Prostate gland (tissue), 2 donors: ENCODE measurements around the gene RXRA. TPM values are rescaled to one million over a fixed set of nuclear protein-coding genes. Genes with fewer than 3 reads are reported as not detected.

Source experiments
- DNase-seq: peaks from one replicate; pipeline ENCODE4 v3.0.0-alpha.2; 2019; ENCODE audit warnings: low spot score
- H3K27ac ChIP-seq, 2 donors: fragments of 200-600 bp; sonication (generic); 2 replicates each; pipeline ENCODE4 v1.5.1; 2017 to 2019
- H3K27me3 ChIP-seq: fragments of 200-600 bp; sonication (generic); replicated peaks from 2 replicates; pipeline ENCODE4 v1.5.1; 2019; ENCODE audit not compliant: insufficient read depth
- H3K36me3 ChIP-seq, 2 donors: fragments of 200-600 bp; sonication (generic); 1 replicate in 1 of 2; 2 replicates in 1 of 2; pipeline versions ENCODE4 v1.5.1 to v1.8.1; 2017 to 2019
- H3K4me1 ChIP-seq: fragments of 200-600 bp; sonication (generic); replicated peaks from 2 replicates; pipeline ENCODE4 v1.5.1; 2019
- H3K4me3 ChIP-seq, 2 donors: fragments of 200-600 bp; sonication (generic); 2 replicates each; pipeline ENCODE4 v1.5.1; 2017 to 2019
- H3K9me3 ChIP-seq: fragments of 200-600 bp; sonication (generic); 2 replicates; pipeline ENCODE4 v1.5.1; 2017
- POLR2A ChIP-seq: fragments of 450-650 bp; IDR thresholded peaks from one replicate; pipeline ENCODE4 v1.6.1; 2016; ENCODE audit warnings: antibody characterized with exemption, mild to moderate bottlenecking
- POLR2AphosphoS5 ChIP-seq: sonication (generic); formaldehyde crosslinking; IDR thresholded peaks from one replicate; pipeline ENCODE4 v1.6.1; 2017; ENCODE audit warnings: antibody characterized with exemption
- WGBS: methylation state at CpG from one replicate; pipeline ENCODE4 v1.1.5; 2018; 5-methylcytosine and 5-hydroxymethylcytosine counted together
- intact Hi-C: fragments of 100-400 bp; cut with DNase I; formaldehyde crosslinking; loops from one replicate; pipeline ENCODE4 v1.14.2; 2022
- total RNA-seq, 2 donors: library from RNA; depleted of rRNA; stranded (reverse); fragments of >200 nt; gene quantifications; one replicate each; pipeline ENCODE4 v1.1.0, GENCODE V29; 2016
- TF ChIP-seq, protein P1 (sequence below), 4 experiments: fragments of 200-600 bp in 2 of 4; fragments of 450-650 bp in 2 of 4; sonication (generic) in 2 of 4; IDR thresholded peaks; 1 replicate in 3 of 4; 2 replicates in 1 of 4; pipeline ENCODE4 v1.5.1; 2016 to 2019; ENCODE audit warnings: antibody characterized with exemption in 4 of 4, mild to moderate bottlenecking in 2 of 4, moderate library complexity in 2 of 4

Gene RXRA
- total RNA-seq, 2 donors from 2014 or later, result 69.5 to 84.1 TPM

DNA sequence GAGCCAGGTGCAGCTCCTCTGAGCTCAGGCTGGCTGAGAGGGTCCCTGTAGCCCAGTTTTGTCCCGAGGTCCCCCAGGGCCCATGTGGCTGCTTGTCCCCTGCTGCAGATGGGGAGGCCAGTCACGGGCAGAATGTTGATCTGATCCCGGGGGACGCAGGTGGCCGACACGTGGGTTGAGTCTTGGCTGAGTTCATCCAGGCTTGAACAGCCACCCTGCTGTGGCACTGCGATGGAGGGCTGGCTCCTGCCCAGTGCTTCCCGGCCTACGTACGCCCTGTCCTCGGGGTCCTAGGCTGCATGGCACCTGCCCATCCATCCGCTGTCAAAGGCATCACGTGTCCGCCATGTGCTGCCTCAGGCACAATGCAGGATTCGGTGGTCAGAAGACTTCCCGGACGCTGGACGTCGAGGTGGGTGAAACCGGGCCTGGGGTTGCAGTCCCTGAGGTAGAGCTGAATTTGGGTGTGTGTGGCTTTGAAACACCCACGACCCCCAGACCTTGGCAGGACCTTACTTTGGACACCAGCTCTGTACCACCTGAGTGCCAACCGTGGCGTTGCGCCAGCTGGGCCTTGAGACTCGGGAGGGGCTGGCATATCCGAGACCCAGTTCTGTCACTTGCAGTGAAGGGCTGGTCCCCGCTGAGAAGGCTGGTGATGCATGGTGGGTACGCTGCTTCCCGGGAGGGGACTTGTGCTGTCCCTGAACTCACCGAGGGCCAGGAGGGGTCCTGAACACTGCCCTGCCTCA is 22.3 kb downstream of the RXRA start:
- no peak for DNase-seq
- TF ChIP-seq POLR2AphosphoS5 (no peak), POLR2A (no peak)
- TF ChIP-seq, protein P1, sequence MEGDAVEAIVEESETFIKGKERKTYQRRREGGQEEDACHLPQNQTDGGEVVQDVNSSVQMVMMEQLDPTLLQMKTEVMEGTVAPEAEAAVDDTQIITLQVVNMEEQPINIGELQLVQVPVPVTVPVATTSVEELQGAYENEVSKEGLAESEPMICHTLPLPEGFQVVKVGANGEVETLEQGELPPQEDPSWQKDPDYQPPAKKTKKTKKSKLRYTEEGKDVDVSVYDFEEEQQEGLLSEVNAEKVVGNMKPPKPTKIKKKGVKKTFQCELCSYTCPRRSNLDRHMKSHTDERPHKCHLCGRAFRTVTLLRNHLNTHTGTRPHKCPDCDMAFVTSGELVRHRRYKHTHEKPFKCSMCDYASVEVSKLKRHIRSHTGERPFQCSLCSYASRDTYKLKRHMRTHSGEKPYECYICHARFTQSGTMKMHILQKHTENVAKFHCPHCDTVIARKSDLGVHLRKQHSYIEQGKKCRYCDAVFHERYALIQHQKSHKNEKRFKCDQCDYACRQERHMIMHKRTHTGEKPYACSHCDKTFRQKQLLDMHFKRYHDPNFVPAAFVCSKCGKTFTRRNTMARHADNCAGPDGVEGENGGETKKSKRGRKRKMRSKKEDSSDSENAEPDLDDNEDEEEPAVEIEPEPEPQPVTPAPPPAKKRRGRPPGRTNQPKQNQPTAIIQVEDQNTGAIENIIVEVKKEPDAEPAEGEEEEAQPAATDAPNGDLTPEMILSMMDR (IDR thresholded peaks at IDR 0.05), result no peak
- peaks cover 12% of the 10 kb centered on the region for H3K4me1 ChIP-seq
- intact Hi-C loops, result no loop called here
- no peaks in the 10 kb centered on the region for H3K27me3 ChIP-seq
- 81% methylated on average over 19 of the region's 30 CpGs for WGBS
- no peaks in the 10 kb centered on the region for H3K36me3 ChIP-seq
- no peaks in the 10 kb centered on the region for H3K9me3 ChIP-seq
- no peak overlapping the region for H3K4me3 ChIP-seq
- no peak overlapping the region for H3K27ac ChIP-seq

DNA sequence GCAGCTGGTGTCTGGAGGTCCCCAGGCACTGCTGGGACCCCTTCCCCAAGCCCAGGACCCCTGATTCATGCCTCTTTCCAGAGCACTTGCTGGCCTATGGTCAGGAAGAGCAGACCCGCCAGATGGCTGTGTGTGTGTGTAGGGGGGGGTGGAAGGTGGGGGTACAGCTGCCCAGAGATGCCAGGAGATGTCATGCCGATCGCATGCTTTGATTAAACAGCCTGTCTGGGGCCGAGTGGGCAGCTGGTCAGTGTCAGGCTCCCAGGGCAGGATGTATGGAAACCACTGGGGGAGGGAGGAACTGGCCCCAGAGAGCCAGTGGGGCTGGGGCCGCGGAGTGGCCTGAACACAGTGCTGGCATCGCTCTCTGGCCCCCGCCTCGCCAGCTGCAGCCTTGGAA is 23.7 kb downstream of the RXRA start:
- no peak for DNase-seq
- intact Hi-C loops, result no loop called here
- no peaks in the 10 kb centered on the region for H3K27me3 ChIP-seq
- H3K9me3 ChIP-seq, result no peaks in the 10 kb centered on the region
- TF ChIP-seq POLR2A (no peak), POLR2AphosphoS5 (no peak)
- TF ChIP-seq, protein P1 (IDR thresholded peaks at IDR 0.05), result no peak
- H3K27ac ChIP-seq, result no peak overlapping the region
- 88% methylated on average over 9 of the region's 9 CpGs for WGBS
- H3K36me3 ChIP-seq, result no peaks in the 10 kb centered on the region
- H3K4me3 ChIP-seq, result no peak overlapping the region
- H3K4me1 ChIP-seq, result peaks cover 23% of the 10 kb centered on the region

DNA sequence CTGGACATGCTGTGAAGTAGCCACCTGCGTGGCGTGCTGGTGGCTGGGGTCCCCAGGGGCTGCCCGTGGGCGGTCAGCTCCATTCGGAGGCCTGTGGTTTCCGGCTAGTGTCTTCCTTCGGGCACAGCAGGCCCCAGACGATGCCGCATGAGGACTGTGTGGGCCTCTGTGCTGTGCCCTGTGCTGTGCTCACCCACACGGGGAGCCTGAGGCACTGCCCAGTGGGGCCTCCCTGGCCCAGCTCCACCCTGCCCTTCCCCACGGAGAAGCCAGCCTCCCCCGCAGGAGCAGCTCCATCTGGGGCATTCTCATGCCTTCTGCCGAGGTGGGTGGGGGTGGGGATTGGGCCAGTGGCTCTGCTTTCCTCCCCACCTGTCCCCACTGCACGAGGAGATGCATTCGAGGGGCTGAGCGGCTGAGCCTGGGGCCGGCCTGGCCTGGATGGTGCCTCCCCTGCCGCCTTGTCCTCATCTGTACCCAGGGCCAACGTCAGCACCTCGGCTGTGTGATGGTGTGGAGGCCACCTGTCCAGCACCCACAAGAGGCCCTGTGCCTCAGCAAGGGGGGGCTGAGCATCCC is 24.2 kb downstream of the RXRA start:
- 75% methylated on average over 14 of the region's 20 CpGs for WGBS
- no peak for TF ChIP-seq POLR2AphosphoS5
- TF ChIP-seq POLR2A, result no peak
- TF ChIP-seq, protein P1 (IDR thresholded peaks at IDR 0.05), result no peak
- peaks cover 28% of the 10 kb centered on the region for H3K4me1 ChIP-seq

DNA sequence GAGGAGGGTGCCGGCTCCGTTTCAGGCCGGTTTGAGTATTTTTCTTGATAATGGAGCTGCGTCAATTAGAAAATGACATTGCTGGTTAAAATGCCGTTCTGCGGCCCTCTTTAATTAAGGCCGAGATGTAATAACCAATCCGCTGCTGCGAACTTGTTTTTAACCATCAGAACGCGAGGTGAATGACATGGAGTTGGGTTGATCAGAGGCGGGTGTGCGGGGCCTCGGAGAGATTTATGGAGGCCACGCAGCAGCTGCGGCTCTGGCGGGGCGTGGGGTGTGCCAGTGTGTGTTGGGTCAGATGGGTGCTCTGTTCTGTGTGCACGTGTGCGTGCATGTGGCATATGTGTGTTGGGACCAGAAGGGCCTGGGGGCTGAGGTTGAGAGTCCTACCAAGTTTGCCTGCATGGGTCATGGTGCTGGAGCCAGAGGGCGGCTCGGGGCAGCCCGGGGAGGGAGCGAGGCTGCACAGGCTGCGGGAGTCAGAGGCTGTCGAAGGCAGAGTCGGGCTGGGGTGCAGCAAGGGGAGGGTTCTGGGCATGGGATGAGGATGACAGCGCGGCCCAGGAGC is 25.4 kb downstream of the RXRA start:
- intact Hi-C loops, result no loop called here
- peaks cover 40% of the 10 kb centered on the region for H3K4me1 ChIP-seq
- no peak overlapping the region for H3K27ac ChIP-seq
- no peaks in the 10 kb centered on the region for H3K9me3 ChIP-seq
- H3K36me3 ChIP-seq, result no peaks in the 10 kb centered on the region
- no peak for TF ChIP-seq POLR2A
- TF ChIP-seq, protein P1 (IDR thresholded peaks at IDR 0.05), result no peak
- no peak for TF ChIP-seq POLR2AphosphoS5
- WGBS, result 88% methylated on average over 29 of the region's 29 CpGs
- no peak overlapping the region for H3K4me3 ChIP-seq
- no peaks in the 10 kb centered on the region for H3K27me3 ChIP-seq
- DNase-seq, result no peak

More for the DNA sequence above, 24.2 kb downstream of the RXRA start:
- H3K36me3 ChIP-seq, result no peaks in the 10 kb centered on the region
- intact Hi-C loops, result no loop called here
- no peaks in the 10 kb centered on the region for H3K9me3 ChIP-seq
- H3K4me3 ChIP-seq, result no peak overlapping the region
- H3K27me3 ChIP-seq, result no peaks in the 10 kb centered on the region
- no peak overlapping the region for H3K27ac ChIP-seq
- DNase-seq, result no peak
